Activated CD8-positive, alpha-beta memory T cell treated with anti-CD3 and anti-CD28 coated beads, Interleukin-2, amount 50 U/mL, for 24 hours (primary cell): ENCODE results near the gene ZNF823.
"Not testable (repeated sequence)": the region's sequence is repeated elsewhere in the genome, so short reads cannot be mapped to it uniquely, and the experiment has no call there.

Experiments
- DNase-seq: peaks from one replicate; pipeline ENCODE4 v3.0.0-alpha.2; 2020; ENCODE audit errors: extremely low read depth

Gene ZNF823

GRCh38 chr19:11680689-11681302 is 58.0 kb downstream of the ZNF823 start:
- no peak for DNase-seq

- DNase-seq: no peak
Observed at GRCh38 chr19:11678504-11678903, 60.2 kb downstream of the ZNF823 start.

GRCh38 chr19:11676661-11677600 is 61.8 kb downstream of the ZNF823 start:
- DNase-seq: not testable (repeated sequence)

- no peak for DNase-seq
Observed at GRCh38 chr19:11675569-11675968, 63.2 kb downstream of the ZNF823 start.

- DNase-seq: no peak
Observed at GRCh38 chr19:11674067-11674492, 64.7 kb downstream of the ZNF823 start.

DNA sequence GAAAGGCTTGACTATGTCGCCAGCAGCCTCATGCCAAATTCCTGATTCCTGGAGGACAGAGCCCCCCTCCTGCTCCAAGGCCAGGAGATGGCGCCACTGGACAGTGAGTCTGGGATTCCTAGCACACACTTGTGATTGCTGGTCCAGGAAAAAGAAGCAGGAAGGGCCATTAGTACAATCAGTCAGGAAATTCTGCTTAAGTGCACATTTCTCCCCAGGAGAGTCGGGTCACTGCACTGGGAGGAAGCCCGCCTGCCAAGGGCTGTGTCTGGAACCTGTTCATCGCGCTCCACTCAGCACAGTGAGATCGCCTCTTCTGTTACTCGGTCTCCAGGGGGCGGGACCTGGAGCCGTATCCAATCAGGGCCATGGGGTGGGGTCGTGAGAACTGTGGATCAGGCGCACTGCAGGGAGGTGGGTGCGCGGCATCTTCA is 65.1 kb downstream of the ZNF823 start:
- DNase-seq: no peak
